Measurements from ENCODE around the gene FITM2.

- TF ChIP-seq POLR2A (IDR thresholded peaks at IDR 0.05; ENCODE audit: low read depth, low read length) (no peak), POLR2AphosphoS5 (IDR thresholded peaks at IDR 0.05; ENCODE audit: low read depth, low read length) (no peak), TAF1 (IDR thresholded peaks at IDR 0.05; ENCODE audit: borderline replicate concordance, low read depth, low read length) (no peak)
Measured at GRCh38 chr20:44334709-44335108, 23.7 kb upstream of the FITM2 start.
